ENCODE measurements around the gene DCST1.

DCST1 gene

DNA sequence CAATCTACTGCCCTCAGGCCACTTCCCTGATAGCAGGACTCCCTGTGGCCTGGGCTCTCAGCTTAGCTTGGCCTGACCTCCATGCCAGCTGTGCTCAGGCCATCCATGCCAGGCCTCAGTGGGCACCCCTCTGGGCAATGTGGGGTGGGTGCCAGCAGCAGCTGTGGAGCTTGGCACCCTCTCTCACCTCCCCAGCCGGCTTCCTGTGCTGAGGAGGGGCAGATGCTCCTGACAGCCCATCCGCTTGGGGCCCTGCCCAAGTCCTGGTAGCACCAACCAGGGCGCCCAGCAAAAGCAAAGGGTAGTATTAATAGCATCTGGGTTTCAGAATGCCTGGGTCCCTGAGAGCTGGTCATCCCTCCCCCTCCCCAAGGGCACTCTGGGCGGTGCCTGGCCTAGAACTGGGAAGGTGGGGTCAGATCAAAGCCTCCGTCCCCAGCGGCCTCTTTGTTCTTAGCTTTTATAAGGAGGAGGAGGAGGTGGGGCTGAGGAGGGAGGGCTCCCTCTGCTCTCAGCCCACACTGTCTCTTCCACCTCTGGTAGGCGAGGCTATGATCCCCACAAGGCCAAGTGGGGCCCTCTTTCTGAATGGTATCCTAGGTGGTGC, 36.0 kb downstream of the DCST1 start:
- peak overlapping the region; percentile 61 for H3K27ac ChIP-seq
- TF ChIP-seq, protein P1, sequence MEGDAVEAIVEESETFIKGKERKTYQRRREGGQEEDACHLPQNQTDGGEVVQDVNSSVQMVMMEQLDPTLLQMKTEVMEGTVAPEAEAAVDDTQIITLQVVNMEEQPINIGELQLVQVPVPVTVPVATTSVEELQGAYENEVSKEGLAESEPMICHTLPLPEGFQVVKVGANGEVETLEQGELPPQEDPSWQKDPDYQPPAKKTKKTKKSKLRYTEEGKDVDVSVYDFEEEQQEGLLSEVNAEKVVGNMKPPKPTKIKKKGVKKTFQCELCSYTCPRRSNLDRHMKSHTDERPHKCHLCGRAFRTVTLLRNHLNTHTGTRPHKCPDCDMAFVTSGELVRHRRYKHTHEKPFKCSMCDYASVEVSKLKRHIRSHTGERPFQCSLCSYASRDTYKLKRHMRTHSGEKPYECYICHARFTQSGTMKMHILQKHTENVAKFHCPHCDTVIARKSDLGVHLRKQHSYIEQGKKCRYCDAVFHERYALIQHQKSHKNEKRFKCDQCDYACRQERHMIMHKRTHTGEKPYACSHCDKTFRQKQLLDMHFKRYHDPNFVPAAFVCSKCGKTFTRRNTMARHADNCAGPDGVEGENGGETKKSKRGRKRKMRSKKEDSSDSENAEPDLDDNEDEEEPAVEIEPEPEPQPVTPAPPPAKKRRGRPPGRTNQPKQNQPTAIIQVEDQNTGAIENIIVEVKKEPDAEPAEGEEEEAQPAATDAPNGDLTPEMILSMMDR (conservative IDR thresholded peaks at IDR 0.05), result no peak

DNA sequence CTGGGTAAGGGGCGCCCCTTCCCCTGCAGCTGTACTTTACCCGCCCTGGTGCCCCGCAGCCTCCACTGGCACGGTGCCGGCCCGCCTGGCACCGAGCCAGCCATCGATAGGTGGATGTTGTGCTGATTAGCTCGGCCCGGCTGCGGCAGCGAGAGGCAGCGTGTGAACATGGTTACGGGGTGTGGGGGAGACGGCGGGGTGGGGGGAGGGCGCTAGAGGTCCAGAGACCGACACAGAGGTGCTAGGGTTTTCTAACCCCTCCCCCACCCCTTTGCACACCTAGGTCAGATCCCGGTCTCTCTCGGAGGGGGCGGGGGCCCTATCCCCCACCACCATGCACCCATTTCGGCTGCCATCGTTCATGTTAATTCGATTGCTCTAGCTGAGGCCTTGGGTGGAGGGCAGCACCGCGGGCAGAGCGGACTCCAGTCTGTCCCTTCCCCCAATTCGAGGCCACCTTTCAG, 36.6 kb downstream of the DCST1 start:
- H3K27ac ChIP-seq, result peak overlapping the region; percentile 61
- TF ChIP-seq, protein P1 (conservative IDR thresholded peaks at IDR 0.05), result no peak

DNA sequence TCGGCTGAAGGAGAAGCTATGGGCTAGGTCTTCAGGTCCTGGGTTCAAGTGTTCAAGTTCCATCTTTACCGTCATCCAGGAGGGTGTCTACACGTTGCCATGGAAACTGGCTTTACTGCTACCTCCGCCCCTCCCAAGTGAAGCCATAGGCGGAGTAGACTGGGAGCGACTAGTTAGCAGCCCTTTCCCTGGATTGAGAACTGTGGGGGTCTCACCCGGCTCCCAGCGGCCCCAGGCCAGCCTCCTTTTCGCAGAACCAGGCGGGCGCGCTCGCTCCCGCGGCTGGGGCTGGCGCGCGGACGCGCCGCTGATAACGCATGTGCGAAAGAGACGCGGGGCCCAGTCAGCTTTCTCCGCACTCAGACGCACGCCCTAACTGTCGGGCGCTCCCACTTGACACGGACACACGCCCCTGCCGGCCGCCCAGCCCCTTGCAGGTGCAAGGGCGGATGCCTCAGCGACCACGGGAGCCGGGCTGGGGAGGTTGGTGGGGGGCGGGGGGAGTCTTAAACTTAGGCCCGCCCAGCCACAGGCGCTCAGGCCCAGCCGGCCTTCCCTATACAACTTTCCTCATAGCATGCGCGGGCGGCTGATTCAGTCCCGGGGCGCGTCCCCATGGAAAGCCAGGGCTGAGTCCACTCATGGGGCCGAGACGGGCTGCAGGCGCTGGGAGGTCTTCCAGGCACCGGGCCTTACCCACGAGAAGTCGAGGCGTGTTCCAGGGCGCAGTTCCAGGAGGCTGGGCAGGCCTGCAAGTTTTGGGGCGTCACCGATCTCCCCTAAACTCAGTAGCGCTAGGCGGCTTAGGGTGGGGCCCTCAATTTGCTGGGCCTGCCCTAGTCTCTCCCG, 37.3 kb downstream of the DCST1 start:
- H3K27ac ChIP-seq, result peak overlapping the region; percentile 61
- TF ChIP-seq, protein P1 (conservative IDR thresholded peaks at IDR 0.05), result peak; percentile 77

DNA sequence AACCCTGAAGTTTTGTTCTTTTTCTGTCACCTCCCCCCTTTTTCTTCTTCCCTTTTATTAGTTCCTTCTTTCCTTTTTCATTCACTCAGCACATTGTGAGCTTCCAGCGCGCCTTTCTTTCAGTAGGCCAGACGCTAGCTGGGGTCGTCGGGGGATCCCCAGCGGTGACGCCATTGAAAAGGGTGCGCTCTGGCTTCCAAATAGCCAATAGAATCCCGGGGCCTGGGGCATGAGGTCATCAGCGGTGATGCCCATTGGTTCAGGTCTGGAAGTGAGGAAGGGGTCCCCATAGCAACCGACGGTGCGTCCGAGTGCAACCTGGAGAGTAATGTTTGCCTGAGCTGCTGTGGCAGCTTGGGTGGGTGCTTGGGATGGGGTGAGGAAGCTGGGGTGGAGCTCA, 38.1 kb downstream of the DCST1 start:
- TF ChIP-seq, protein P1 (conservative IDR thresholded peaks at IDR 0.05), result no peak
- peak overlapping the region; percentile 61; the same call in 1 of the 2 replicates for H3K27ac ChIP-seq

DNA sequence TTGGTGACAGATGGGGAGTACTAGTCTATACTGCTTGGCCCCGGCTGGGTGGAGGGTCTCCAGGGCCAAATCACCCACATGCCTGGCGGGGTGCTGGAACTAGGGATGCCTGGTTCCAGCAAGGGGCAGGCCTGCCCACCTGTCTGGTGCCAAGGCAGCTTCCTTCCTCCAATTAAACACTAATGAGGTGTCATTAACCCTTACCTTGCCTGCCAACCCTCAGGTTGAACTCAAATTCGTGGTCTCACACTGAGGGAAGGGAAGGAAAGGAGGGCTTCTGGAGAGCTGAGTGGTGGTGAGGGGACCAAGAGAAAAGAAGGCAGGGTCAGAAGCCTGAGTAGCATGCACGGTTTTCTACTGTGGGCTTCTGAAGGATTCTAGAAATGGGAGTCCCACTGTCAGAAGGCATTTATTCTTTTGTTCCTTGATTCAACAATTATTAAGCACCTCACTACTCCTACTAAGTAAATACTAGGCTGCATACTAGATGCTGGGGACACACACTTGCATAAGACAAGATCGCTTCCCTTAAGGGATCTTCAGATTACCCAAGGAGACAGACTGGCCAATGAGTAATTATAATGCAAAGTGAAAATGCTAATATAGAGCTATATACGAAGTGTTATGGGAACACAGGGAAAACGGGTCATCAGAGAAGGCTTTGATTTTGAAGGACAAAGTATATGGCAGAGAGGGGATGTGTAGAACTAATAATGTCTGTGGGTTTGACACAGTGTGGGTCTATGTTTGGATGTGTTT, 39.1 kb downstream of the DCST1 start:
- no peak overlapping the region for H3K27ac ChIP-seq
- TF ChIP-seq, protein P1 (conservative IDR thresholded peaks at IDR 0.05), result no peak

DNA sequence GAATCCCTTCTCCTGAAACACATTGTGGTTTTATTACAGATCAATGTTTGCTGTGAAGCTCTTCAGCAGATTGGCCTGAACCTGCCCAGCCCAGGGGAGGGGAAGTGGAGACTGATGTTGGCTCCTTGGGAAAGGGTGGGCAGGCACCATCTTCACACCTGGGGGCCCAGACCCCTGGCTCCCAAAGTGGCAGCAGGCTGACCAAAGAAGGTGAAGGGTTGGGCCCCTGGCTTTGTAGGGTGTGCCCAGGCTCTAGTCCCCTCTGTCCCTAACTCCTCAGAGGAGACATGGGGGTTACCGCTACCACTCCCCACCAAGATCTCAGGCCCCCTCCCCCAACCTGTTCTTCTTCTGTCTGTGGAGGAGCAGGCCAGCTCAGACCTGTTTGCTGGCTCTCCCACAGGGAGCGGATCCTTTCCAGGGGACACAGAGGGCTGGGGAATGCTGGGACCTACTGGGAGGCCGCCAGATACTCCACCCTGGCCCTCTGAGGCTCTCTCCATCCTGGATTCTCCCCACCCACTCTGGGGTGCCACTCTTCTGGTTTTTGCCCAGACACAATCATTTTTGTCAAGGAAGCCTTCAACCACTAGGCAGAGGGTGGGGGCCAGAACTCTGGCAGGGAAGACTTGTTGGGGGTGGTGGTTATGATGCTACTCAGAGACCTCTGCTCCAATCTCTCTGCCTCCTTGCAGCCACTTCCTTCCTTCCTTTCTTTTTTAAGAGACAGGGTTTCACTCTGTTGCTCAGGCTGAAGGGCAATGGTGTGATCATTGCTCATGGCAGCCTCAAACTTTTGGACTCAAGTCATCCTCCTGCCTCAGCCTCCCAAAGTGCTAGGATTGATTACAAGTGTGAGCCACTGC, 40.0 kb downstream of the DCST1 start:
- no peak overlapping the region for H3K27ac ChIP-seq
- TF ChIP-seq, protein P1 (conservative IDR thresholded peaks at IDR 0.05), result no peak

All from VCaP (cell line).